OCI-LY1 (cell line): ENCODE measurements around the gene TIMM44.

Source experiments
- H2AFZ ChIP-seq: fragments of 200-600 bp; sonication (generic), shearing (Covaris generic); 2 replicates; pipeline ENCODE4 v1.6.0; 2014; ENCODE audit warnings: antibody characterized with exemption, mild to moderate bottlenecking, low read length
- H3F3A ChIP-seq: fragments of 200-600 bp; sonication (generic), shearing (Covaris generic); 2 replicates; pipeline ENCODE4 v1.6.0; 2014; ENCODE audit warnings: mild to moderate bottlenecking, antibody characterized with exemption, low read length, moderate library complexity; ENCODE audit not compliant: insufficient read depth
- H3K27ac ChIP-seq: fragments of 200-600 bp; sonication (generic); 2 replicates; pipeline ENCODE4 v1.5.1; 2014; ENCODE audit warnings: low read length, mixed run types, mild to moderate bottlenecking, low read depth; ENCODE audit not compliant: poor library complexity, severe bottlenecking
- H3K27me3 ChIP-seq: fragments of 200-600 bp; sonication (generic); 2 replicates; pipeline ENCODE4 v1.6.0; 2014; ENCODE audit warnings: antibody characterized with exemption, mild to moderate bottlenecking, low read length, moderate library complexity; ENCODE audit not compliant: insufficient read depth
- H3K36me3 ChIP-seq: fragments of 200-600 bp; sonication (generic); 2 replicates; pipeline ENCODE4 v1.6.1; 2014; ENCODE audit warnings: mild to moderate bottlenecking, antibody characterized with exemption, low read length, moderate library complexity, mixed read lengths; ENCODE audit not compliant: insufficient read depth
- H3K4me1 ChIP-seq: fragments of 200-600 bp; sonication (generic); 2 replicates; pipeline ENCODE4 v1.5.1; 2014; ENCODE audit warnings: mild to moderate bottlenecking, low read length, moderate library complexity; ENCODE audit not compliant: insufficient read depth, severe bottlenecking
- H3K4me2 ChIP-seq: fragments of 200-600 bp; sonication (generic), shearing (Covaris generic); 2 replicates; pipeline ENCODE4 v1.6.1; 2014; ENCODE audit warnings: low read length
- H3K4me3 ChIP-seq: fragments of 200-600 bp; sonication (generic); 2 replicates; pipeline ENCODE4 v1.5.1; 2014; ENCODE audit warnings: low read length, low read depth, mild to moderate bottlenecking, mixed read lengths; ENCODE audit not compliant: poor library complexity, severe bottlenecking
- H3K79me2 ChIP-seq: fragments of 200-600 bp; shearing (Covaris generic); 2 replicates; pipeline ENCODE4 v1.6.1; 2016; ENCODE audit warnings: mixed run types, low read length, mixed read lengths; ENCODE audit not compliant: insufficient read depth
- H3K9ac ChIP-seq: fragments of 200-600 bp; sonication (generic), shearing (Covaris generic); 2 replicates; pipeline ENCODE4 v1.6.1; 2014; ENCODE audit warnings: mild to moderate bottlenecking, low read length, mixed read lengths
- H3K9me2 ChIP-seq: fragments of 200-600 bp; sonication (generic), shearing (Covaris generic); 2 replicates; pipeline ENCODE4 v1.6.1; 2014; ENCODE audit warnings: low read depth, mild to moderate bottlenecking, low read length, mixed read lengths
- H3K9me3 ChIP-seq: fragments of 200-600 bp; shearing (Covaris generic); 2 replicates; pipeline ENCODE4 v1.6.1; 2014; ENCODE audit warnings: low read length, mixed read lengths
- H4K20me1 ChIP-seq: fragments of 200-600 bp; sonication (generic), shearing (Covaris generic); 2 replicates; pipeline ENCODE4 v1.6.0; 2016; ENCODE audit warnings: mild to moderate bottlenecking, low read length; ENCODE audit not compliant: insufficient read depth
- CTCF ChIP-seq: fragments of 200-600 bp; sonication (generic), shearing (Covaris generic); IDR thresholded peaks from 2 replicates; pipeline ENCODE4 v1.5.1; 2017; ENCODE audit warnings: mild to moderate bottlenecking, antibody characterized with exemption, low read length, moderate library complexity, mixed read lengths
- EZH2 ChIP-seq: fragments of 200-600 bp; sonication (generic), shearing (Covaris generic); IDR thresholded peaks from 2 replicates; pipeline ENCODE4 v1.8.0; 2017; ENCODE audit warnings: borderline replicate concordance, mixed run types, mild to moderate bottlenecking, antibody characterized with exemption, low read length, moderate library complexity, mixed read lengths

Gene TIMM44

GRCh38 chr19:7907122-7907521, 36.3 kb downstream of the TIMM44 start:
- no peaks in the 10 kb centered on the region for H3K27me3 ChIP-seq
- no peaks in the 10 kb centered on the region for H4K20me1 ChIP-seq
- H3F3A ChIP-seq, result no peaks in the 10 kb centered on the region
- H3K27ac ChIP-seq, result no peak overlapping the region
- H2AFZ ChIP-seq, result no peak overlapping the region
- peaks cover 22% of the 10 kb centered on the region for H3K4me1 ChIP-seq
- no peaks in the 10 kb centered on the region for H3K9me3 ChIP-seq
- no peak for TF ChIP-seq EZH2
- no peak for TF ChIP-seq CTCF
- H3K36me3 ChIP-seq, result peaks cover 31% of the 10 kb centered on the region
- H3K9ac ChIP-seq, result no peak overlapping the region
- no peak overlapping the region for H3K4me3 ChIP-seq
- no peak overlapping the region for H3K4me2 ChIP-seq
- H3K9me2 ChIP-seq, result no peaks in the 10 kb centered on the region
- peaks cover 9% of the 10 kb centered on the region for H3K79me2 ChIP-seq

DNA sequence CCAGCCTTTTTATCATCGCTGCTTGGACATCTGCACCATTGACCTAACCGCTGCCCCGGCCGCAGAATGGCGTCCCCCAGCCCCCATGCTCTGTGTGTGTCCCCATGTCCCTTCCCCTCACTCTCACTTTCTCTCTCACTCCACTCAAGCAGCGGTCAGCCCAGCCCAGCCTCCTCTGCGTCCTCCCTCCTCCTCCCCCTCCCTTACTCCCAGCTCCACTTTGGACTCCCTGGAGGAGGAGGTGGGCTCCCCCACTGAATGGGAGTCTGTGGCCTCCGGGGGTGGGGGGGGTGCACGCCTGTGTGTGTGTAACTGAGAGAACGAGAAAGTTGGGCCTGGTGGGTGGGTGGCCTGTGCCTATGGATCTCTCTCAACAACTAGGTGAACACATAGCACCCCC, 37.6 kb downstream of the TIMM44 start:
- H3K4me2 ChIP-seq, result no peak overlapping the region
- H3F3A ChIP-seq, result no peaks in the 10 kb centered on the region
- H3K27ac ChIP-seq, result no peak overlapping the region
- H3K9ac ChIP-seq, result no peak overlapping the region
- H3K79me2 ChIP-seq, result peaks cover 9% of the 10 kb centered on the region
- no peak overlapping the region for H2AFZ ChIP-seq
- H3K27me3 ChIP-seq, result no peaks in the 10 kb centered on the region
- H3K9me3 ChIP-seq, result no peaks in the 10 kb centered on the region
- TF ChIP-seq EZH2 (no peak), CTCF (no peak)
- H3K9me2 ChIP-seq, result no peaks in the 10 kb centered on the region
- peaks cover 18% of the 10 kb centered on the region for H3K36me3 ChIP-seq
- peaks cover 22% of the 10 kb centered on the region for H3K4me1 ChIP-seq
- H4K20me1 ChIP-seq, result no peaks in the 10 kb centered on the region
- H3K4me3 ChIP-seq, result no peak overlapping the region

- Histone ChIP-seq H3K9me2 (no peaks in the 10 kb centered on the region), H2AFZ (no peak overlapping the region), H3K27me3 (no peaks in the 10 kb centered on the region), H3K79me2 (peaks cover 9% of the 10 kb centered on the region), H3F3A (no peaks in the 10 kb centered on the region), H3K9ac (peak overlapping the region; percentile 96; the same call in 1 of the 2 replicates), H3K4me1 (peaks cover 22% of the 10 kb centered on the region), H3K9me3 (no peaks in the 10 kb centered on the region), H3K36me3 (peaks cover 13% of the 10 kb centered on the region; the same call in 1 of the 2 replicates), H4K20me1 (no peaks in the 10 kb centered on the region), H3K27ac (no peak overlapping the region), H3K4me3 (peak overlapping the region; percentile 99), H3K4me2 (peak overlapping the region; percentile 99)
- TF ChIP-seq CTCF (no peak), EZH2 (no peak)
Measured at GRCh38 chr19:7905268-7905667, 38.2 kb downstream of the TIMM44 start.
